Panc1 (cell line): ENCODE results near the gene FAM184B. TPM values are rescaled to one million over a fixed set of nuclear protein-coding genes. Genes with fewer than 3 reads are reported as not detected.

ENCODE experiments used
- ATAC-seq: fragments of 200-7000 bp; cut with Tn5 transposase; 2 replicates; pipeline ENCODE4 v1.9.1; 2020; ENCODE audit warnings: mild to moderate bottlenecking, moderate library complexity
- BruUV-seq: library from RNA; stranded (reverse); fragments of 400-500 nt; replicated peaks from 2 replicates; lab custom pipeline; 2021; lab: Mats Ljungman, UMichigan
- CTCF ChIA-PET: fragments of 300-600 bp; sonication (Branson Sonifier 250); formaldehyde crosslinking; loops from one replicate; lab custom pipeline; 2022; ENCODE audit warnings: antibody characterized with exemption; lab: Charles Lee
- POLR2A ChIA-PET: fragments of 300-600 bp; sonication (Branson Sonifier 250); formaldehyde crosslinking; loops from one replicate; lab custom pipeline; 2022; ENCODE audit warnings: antibody characterized with exemption; lab: Charles Lee
- DNase-seq: peaks from one replicate; pipeline ENCODE4 v3.0.0-alpha.2; 2010; ENCODE audit warnings: low read depth, low spot score
- H3K27ac ChIP-seq: 2 replicates; pipeline ENCODE4 v1.5.1; 2011; ENCODE audit warnings: mild to moderate bottlenecking, low read length, inconsistent platforms
- H3K27me3 ChIP-seq: fragments of 200-500 bp; sonication (Bioruptor generic); 2 replicates; pipeline ENCODE4 v1.6.0; 2014; ENCODE audit warnings: low read length, inconsistent platforms; ENCODE audit not compliant: control insufficient read depth, insufficient read depth
- H3K36me3 ChIP-seq: fragments of 200-500 bp; sonication (Bioruptor generic); 2 replicates; pipeline ENCODE4 v1.5.1; 2014; ENCODE audit warnings: inconsistent platforms, mild to moderate bottlenecking, low read length, moderate library complexity; ENCODE audit not compliant: control insufficient read depth, insufficient read depth
- H3K4me1 ChIP-seq: 2 replicates; pipeline ENCODE4 v1.5.1; 2011; ENCODE audit warnings: inconsistent platforms, mild to moderate bottlenecking, low read length, moderate library complexity; ENCODE audit not compliant: control insufficient read depth, insufficient read depth
- H3K4me3 ChIP-seq, 2 experiments: 2 replicates each; pipeline ENCODE4 v1.5.1; 2011 to 2012; ENCODE audit warnings: low read depth in 2 of 2, low read length in 2 of 2, mild to moderate bottlenecking in 2 of 2, inconsistent platforms in 1 of 2, moderate library complexity in 1 of 2
- H3K9me3 ChIP-seq: fragments of 200-500 bp; sonication (Bioruptor generic); 2 replicates; pipeline ENCODE4 v1.5.1; 2014; ENCODE audit warnings: low read depth, mild to moderate bottlenecking, inconsistent platforms, low read length, moderate library complexity; ENCODE audit not compliant: control insufficient read depth, insufficient read depth
- POLR2AphosphoS5 ChIP-seq: IDR thresholded peaks from 2 replicates; pipeline ENCODE4 v1.6.1; 2012; ENCODE audit warnings: mild to moderate bottlenecking, low read depth, low read length, moderate library complexity
- SIN3A ChIP-seq: IDR thresholded peaks from 2 replicates; pipeline ENCODE4 v1.6.1; 2012; ENCODE audit warnings: low read depth, mild to moderate bottlenecking, low read length, moderate library complexity, borderline replicate concordance; ENCODE audit not compliant: insufficient read depth
- TCF7L2 ChIP-seq: IDR thresholded peaks from 2 replicates; pipeline ENCODE4 v1.6.1; 2011; ENCODE audit warnings: mild to moderate bottlenecking, low read depth, low read length, inconsistent platforms
- in situ Hi-C: cut with HindIII; loops from 2 replicates; pipeline ENCODE4 v1.10.0; 2016; ENCODE audit warnings: low sequenced_read_pairs, low pct_unique_long_range_greater_than_20kb
- intact Hi-C: fragments of 100-400 bp; cut with micrococcal nuclease; formaldehyde crosslinking; loops from one replicate; pipeline ENCODE4 v1.10.0; 2022; ENCODE audit not compliant: unreplicated experiment
- total RNA-seq: library from RNA; stranded (reverse); gene quantifications from one replicate; pipeline ENCODE4 v1.2.1, GENCODE V29; 2021; ENCODE audit not compliant: unreplicated experiment
- TF ChIP-seq, protein P1 (sequence below), 2 experiments: IDR thresholded peaks; 2 replicates each; pipeline ENCODE4 v1.6.1; 2011 to 2012; ENCODE audit warnings: low read depth in 2 of 2, control low read depth in 1 of 2, low read length in 1 of 2, mild to moderate bottlenecking in 1 of 2, moderate library complexity in 1 of 2; ENCODE audit not compliant: insufficient read depth in 1 of 2
- TF ChIP-seq, protein P2 (sequence below): fragments of 450-650 bp; IDR thresholded peaks from 2 replicates; pipeline ENCODE4 v1.5.1; 2017; ENCODE audit warnings: mild to moderate bottlenecking

Gene FAM184B
- total RNA-seq, 1 experiment from 2014 or later = 0.03 TPM

DNA sequence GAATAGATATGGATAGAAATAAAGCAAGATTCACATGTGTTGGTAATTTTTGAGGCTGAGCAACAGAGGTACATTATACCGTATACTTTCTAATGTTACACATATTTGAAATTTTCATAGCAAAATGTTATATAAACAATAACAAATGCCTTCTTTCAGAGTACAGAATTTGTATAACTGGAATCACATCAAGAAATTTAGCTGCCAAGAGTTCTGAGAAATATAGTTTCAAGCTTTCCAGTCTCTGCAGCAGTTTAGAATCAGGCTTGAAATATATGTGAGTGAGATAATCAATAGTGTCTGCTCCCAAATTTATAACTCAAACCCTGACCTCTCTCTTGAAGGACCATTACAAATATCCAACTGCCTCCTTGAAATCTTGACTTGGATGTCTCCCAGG lies 23.8 kb downstream of the FAM184B start:
- BruUV-seq = no TSS peak
- H3K4me3 ChIP-seq = no peak overlapping the region
- no peak overlapping the region for H3K27ac ChIP-seq
- no peaks in the 10 kb centered on the region for H3K36me3 ChIP-seq
- intact Hi-C loops = no loop called here
- CTCF ChIA-PET = no interaction called here
- POLR2A ChIA-PET = no interaction called here
- DNase-seq (no peak), ATAC-seq (no peak)
- H3K4me1 ChIP-seq = no peaks in the 10 kb centered on the region
- no peaks in the 10 kb centered on the region for H3K27me3 ChIP-seq
- no peak for TF ChIP-seq POLR2AphosphoS5
- TF ChIP-seq, protein P1, sequence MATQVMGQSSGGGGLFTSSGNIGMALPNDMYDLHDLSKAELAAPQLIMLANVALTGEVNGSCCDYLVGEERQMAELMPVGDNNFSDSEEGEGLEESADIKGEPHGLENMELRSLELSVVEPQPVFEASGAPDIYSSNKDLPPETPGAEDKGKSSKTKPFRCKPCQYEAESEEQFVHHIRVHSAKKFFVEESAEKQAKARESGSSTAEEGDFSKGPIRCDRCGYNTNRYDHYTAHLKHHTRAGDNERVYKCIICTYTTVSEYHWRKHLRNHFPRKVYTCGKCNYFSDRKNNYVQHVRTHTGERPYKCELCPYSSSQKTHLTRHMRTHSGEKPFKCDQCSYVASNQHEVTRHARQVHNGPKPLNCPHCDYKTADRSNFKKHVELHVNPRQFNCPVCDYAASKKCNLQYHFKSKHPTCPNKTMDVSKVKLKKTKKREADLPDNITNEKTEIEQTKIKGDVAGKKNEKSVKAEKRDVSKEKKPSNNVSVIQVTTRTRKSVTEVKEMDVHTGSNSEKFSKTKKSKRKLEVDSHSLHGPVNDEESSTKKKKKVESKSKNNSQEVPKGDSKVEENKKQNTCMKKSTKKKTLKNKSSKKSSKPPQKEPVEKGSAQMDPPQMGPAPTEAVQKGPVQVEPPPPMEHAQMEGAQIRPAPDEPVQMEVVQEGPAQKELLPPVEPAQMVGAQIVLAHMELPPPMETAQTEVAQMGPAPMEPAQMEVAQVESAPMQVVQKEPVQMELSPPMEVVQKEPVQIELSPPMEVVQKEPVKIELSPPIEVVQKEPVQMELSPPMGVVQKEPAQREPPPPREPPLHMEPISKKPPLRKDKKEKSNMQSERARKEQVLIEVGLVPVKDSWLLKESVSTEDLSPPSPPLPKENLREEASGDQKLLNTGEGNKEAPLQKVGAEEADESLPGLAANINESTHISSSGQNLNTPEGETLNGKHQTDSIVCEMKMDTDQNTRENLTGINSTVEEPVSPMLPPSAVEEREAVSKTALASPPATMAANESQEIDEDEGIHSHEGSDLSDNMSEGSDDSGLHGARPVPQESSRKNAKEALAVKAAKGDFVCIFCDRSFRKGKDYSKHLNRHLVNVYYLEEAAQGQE (IDR thresholded peaks at IDR 0.05; ENCODE audit: insufficient read depth in 1 of 2, low read depth in 2 of 2, low read length in 1 of 2) = no peak
- TF ChIP-seq, protein P2, sequence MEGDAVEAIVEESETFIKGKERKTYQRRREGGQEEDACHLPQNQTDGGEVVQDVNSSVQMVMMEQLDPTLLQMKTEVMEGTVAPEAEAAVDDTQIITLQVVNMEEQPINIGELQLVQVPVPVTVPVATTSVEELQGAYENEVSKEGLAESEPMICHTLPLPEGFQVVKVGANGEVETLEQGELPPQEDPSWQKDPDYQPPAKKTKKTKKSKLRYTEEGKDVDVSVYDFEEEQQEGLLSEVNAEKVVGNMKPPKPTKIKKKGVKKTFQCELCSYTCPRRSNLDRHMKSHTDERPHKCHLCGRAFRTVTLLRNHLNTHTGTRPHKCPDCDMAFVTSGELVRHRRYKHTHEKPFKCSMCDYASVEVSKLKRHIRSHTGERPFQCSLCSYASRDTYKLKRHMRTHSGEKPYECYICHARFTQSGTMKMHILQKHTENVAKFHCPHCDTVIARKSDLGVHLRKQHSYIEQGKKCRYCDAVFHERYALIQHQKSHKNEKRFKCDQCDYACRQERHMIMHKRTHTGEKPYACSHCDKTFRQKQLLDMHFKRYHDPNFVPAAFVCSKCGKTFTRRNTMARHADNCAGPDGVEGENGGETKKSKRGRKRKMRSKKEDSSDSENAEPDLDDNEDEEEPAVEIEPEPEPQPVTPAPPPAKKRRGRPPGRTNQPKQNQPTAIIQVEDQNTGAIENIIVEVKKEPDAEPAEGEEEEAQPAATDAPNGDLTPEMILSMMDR = no peak
- TF ChIP-seq TCF7L2 = no peak
- no peak for TF ChIP-seq SIN3A
- no peaks in the 10 kb centered on the region for H3K9me3 ChIP-seq
- in situ Hi-C loops = no loop called here

DNA sequence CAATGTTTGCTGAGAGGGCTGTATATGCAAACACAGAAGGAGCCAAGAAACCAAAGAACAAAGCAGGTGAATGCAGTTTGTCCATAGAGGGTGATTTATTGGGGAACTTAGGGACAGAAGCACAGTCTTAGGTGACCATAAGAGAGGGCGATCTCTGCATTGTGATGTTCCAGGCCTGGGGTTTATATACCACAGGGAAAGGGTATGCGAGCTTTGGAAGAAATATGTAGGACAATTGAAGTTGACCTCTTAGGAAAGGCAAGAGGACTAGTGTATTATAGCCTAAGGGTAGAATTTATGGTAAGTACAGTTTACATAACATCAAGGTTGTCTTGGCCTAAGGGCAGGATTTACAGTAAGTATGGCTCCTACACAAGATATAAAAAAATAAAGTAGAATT lies 27.8 kb downstream of the FAM184B start:
- no peaks in the 10 kb centered on the region for H3K4me1 ChIP-seq
- CTCF ChIA-PET = no interaction called here
- POLR2A ChIA-PET = no interaction called here
- H3K27ac ChIP-seq = no peak overlapping the region
- H3K9me3 ChIP-seq = no peaks in the 10 kb centered on the region
- ATAC-seq (no peak), DNase-seq (no peak)
- no TSS peak for BruUV-seq
- no peak overlapping the region for H3K4me3 ChIP-seq
- intact Hi-C loops (no loop called here), in situ Hi-C loops (no loop called here)
- H3K36me3 ChIP-seq = no peaks in the 10 kb centered on the region
- TF ChIP-seq POLR2AphosphoS5 = no peak
- TF ChIP-seq, protein P1 (IDR thresholded peaks at IDR 0.05; ENCODE audit: insufficient read depth in 1 of 2, low read depth in 2 of 2, low read length in 1 of 2) = no peak
- TF ChIP-seq TCF7L2 = no peak
- no peak for TF ChIP-seq SIN3A
- TF ChIP-seq, protein P2 = no peak
- no peaks in the 10 kb centered on the region for H3K27me3 ChIP-seq
